Right lobe of liver (tissue), 6 donors: ENCODE data around the gene TMCO1. TPM values are rescaled to one million over a fixed set of nuclear protein-coding genes. Genes with fewer than 3 reads are reported as not detected.
A peak's percentile ranks its signal among the peaks of the same experiment; 100 is the strongest.

Experiments
- ATAC-seq, 4 donors: fragments of 200-7000 bp; cut with Tn5 transposase; one replicate each; pipeline ENCODE4 v1.9.1; 2020; ENCODE audit warnings: mild to moderate bottlenecking in 4 of 4, moderate library complexity in 4 of 4
- DNase-seq, 3 donors: peaks; one replicate each; pipeline ENCODE4 v3.0.0-alpha.2; 2020
- H3K27ac ChIP-seq, 3 donors: fragments of 200-600 bp; one replicate each; pipeline ENCODE4 v1.8.0; 2022
- H3K27me3 ChIP-seq, 2 donors: fragments of 200-600 bp; one replicate each; pipeline ENCODE4 v1.8.0; 2022
- H3K36me3 ChIP-seq, 4 donors: fragments of 200-600 bp; sonication (generic) in 1 of 4; one replicate each; pipeline versions ENCODE4 v1.5.1 to v1.8.0; 2017 to 2022; ENCODE audit warnings: control low read depth in 1 of 4
- H3K4me1 ChIP-seq, 4 donors: fragments of 200-600 bp; sonication (generic) in 1 of 4; one replicate each; pipeline versions ENCODE4 v1.5.1 to v1.8.0; 2017 to 2022; ENCODE audit warnings: control low read depth in 1 of 4
- H3K4me3 ChIP-seq, 3 donors: fragments of 200-600 bp; one replicate each; pipeline ENCODE4 v1.8.0; 2022
- H3K9me3 ChIP-seq, 4 donors: fragments of 200-600 bp; sonication (generic) in 1 of 4; one replicate each; pipeline versions ENCODE4 v1.5.1 to v1.8.0; 2017 to 2022; ENCODE audit warnings: control low read depth in 1 of 4
- CTCF ChIP-seq, 4 donors: fragments of 200-600 bp in 3 of 4; fragments of 450-650 bp in 1 of 4; IDR thresholded peaks; one replicate each; pipeline versions ENCODE4 v1.5.1 to v1.8.0; 2016 to 2022; ENCODE audit warnings: antibody characterized with exemption in 4 of 4, mild to moderate bottlenecking in 2 of 4
- POLR2A ChIP-seq: fragments of 450-650 bp; IDR thresholded peaks from one replicate; pipeline ENCODE4 v1.6.1; 2017; ENCODE audit warnings: antibody characterized with exemption, mild to moderate bottlenecking
- WGBS: methylation state at CpG from one replicate; pipeline ENCODE4 v1.1.6; 2018; ENCODE audit warnings: low coverage, low lambda C conversion rate; ENCODE audit not compliant: insufficient coverage; ENCODE audit errors: missing lambda C conversion rate; 5-methylcytosine and 5-hydroxymethylcytosine counted together
- intact Hi-C, 2 donors: fragments of 100-400 bp; cut with DNase I; formaldehyde crosslinking; loops; one replicate each; pipeline versions ENCODE4 v1.11.2 to v1.14.1; 2022
- total RNA-seq, 6 experiments: library from RNA; depleted of rRNA in 2 of 6; stranded (reverse); fragments of >200 nt in 2 of 6; fragmentation: NEBNext Ultra II Directional in 3 of 6; extraction: Animal tissue kit (Norgen Biotek cat#: 25700) in 3 of 6; gene quantifications; one replicate each; pipeline versions ENCODE4 v1.1.0 to v1.2.4, GENCODE V29; 2016 to 2023
- donor health status: DM: no; HTN: yes; CAD: no.
- donor health status: DM: no; HTN: no; CAD: no.
- donor health status: DM: no; HTN: no; CAD: no.
- donor health status: DM: no; HTN: yes; CAD: no.
- donor health status: DM: no; HTN: yes; CAD: no.

The TMCO1 gene
- total RNA-seq, 6 experiments from 2014 or later: 54.7 to 92.9 (median 75.9) TPM

- no peak for ATAC-seq
- intact Hi-C loops: no loop called here
- H3K4me1 ChIP-seq: peaks cover 0 to 12% (median 5%) of the 10 kb centered on the region in 4 donors
- TF ChIP-seq CTCF (IDR thresholded peaks at IDR 0.05) (no peak), POLR2A (no peak)
- DNase-seq: no peak
- H3K4me3 ChIP-seq: no peak overlapping the region
- H3K27me3 ChIP-seq: no peaks in the 10 kb centered on the region
- H3K9me3 ChIP-seq: no peaks in the 10 kb centered on the region
- H3K27ac ChIP-seq: no peak overlapping the region
- peaks cover 0 to 29% (median 17%) of the 10 kb centered on the region in 4 donors for H3K36me3 ChIP-seq
- WGBS: 92% methylated on average over 1 of the region's 1 CpG
Observed at GRCh38 chr1:165738794-165739193, 29.9 kb downstream of the TMCO1 start.

- no peak overlapping the region for H3K4me3 ChIP-seq
- ATAC-seq (no peak), DNase-seq (no peak)
- H3K27ac ChIP-seq: no peak overlapping the region
- H3K36me3 ChIP-seq: peaks cover 0 to 18% (median 8%) of the 10 kb centered on the region in 4 donors
- H3K4me1 ChIP-seq: peaks cover 0 to 12% (median 5%) of the 10 kb centered on the region in 4 donors
- H3K27me3 ChIP-seq: no peaks in the 10 kb centered on the region
- H3K9me3 ChIP-seq: no peaks in the 10 kb centered on the region
- intact Hi-C loops: no loop called here
- TF ChIP-seq POLR2A (no peak), CTCF (IDR thresholded peaks at IDR 0.05) (no peak)
Observed at GRCh38 chr1:165737196-165737595, 31.5 kb downstream of the TMCO1 start.

- Histone ChIP-seq H3K9me3 (no peaks in the 10 kb centered on the region), H3K27me3 (no peaks in the 10 kb centered on the region), H3K36me3 (peaks cover 0 to 5% (median 2%) of the 10 kb centered on the region in 4 donors), H3K4me3 (no peak overlapping the region), H3K27ac (no peak overlapping the region), H3K4me1 (peaks cover 0 to 12% (median 5%) of the 10 kb centered on the region in 4 donors)
- intact Hi-C loops: no loop called here
- TF ChIP-seq CTCF (IDR thresholded peaks at IDR 0.05) (no peak), POLR2A (no peak)
- WGBS: 55% methylated on average over 3 of the region's 3 CpGs
- DNase-seq (no peak), ATAC-seq (no peak)
Observed at GRCh38 chr1:165734906-165735305, 33.8 kb downstream of the TMCO1 start.

- no peaks in the 10 kb centered on the region for H3K9me3 ChIP-seq
- H3K27me3 ChIP-seq: no peaks in the 10 kb centered on the region
- no peak overlapping the region for H3K4me3 ChIP-seq
- no peak for DNase-seq
- WGBS: 100% methylated on average over 2 of the region's 2 CpGs
- TF ChIP-seq CTCF (IDR thresholded peaks at IDR 0.05): no peak
- TF ChIP-seq POLR2A: no peak
- peaks cover 0 to 20% (median 7%) of the 10 kb centered on the region in 4 donors for H3K36me3 ChIP-seq
- H3K4me1 ChIP-seq: peaks cover 0 to 7% (median 0%) of the 10 kb centered on the region in 4 donors
- ATAC-seq: no peak
- H3K27ac ChIP-seq: no peak overlapping the region
- intact Hi-C loops: no loop called here
Observed at GRCh38 chr1:165726841-165727240, 41.8 kb downstream of the TMCO1 start.

- no peaks in the 10 kb centered on the region for H3K9me3 ChIP-seq
- H3K36me3 ChIP-seq: peaks cover 0 to 17% (median 7%) of the 10 kb centered on the region in 4 donors
- H3K4me3 ChIP-seq: no peak overlapping the region
- H3K4me1 ChIP-seq: peaks cover 0 to 7% (median 0%) of the 10 kb centered on the region in 4 donors
- TF ChIP-seq POLR2A (no peak), CTCF (IDR thresholded peaks at IDR 0.05) (no peak)
- no peak for DNase-seq
- intact Hi-C loops: no loop called here
- H3K27me3 ChIP-seq: no peaks in the 10 kb centered on the region
- no peak overlapping the region for H3K27ac ChIP-seq
- ATAC-seq: peak in 1 of 4 donors; percentile 73
- WGBS: 64% methylated on average over 2 of the region's 2 CpGs
Observed at GRCh38 chr1:165726169-165726568, 42.5 kb downstream of the TMCO1 start.
